SIG-M5 treated with dmso at 0.1 percent for 504 hours (cell line): ENCODE results near the gene EYA2.
"Not testable (repeated sequence)": the region's sequence is repeated elsewhere in the genome, so short reads cannot be mapped to it uniquely, and the experiment has no call there.

Experiments used
- DNase-seq: peaks from one replicate; lab custom pipeline; 2025; ENCODE audit not compliant: unreplicated experiment; lab: John Stamatoyannopoulos, UW

Gene EYA2

GRCh38 chr20:46929902-46930301 is 35.3 kb downstream of the EYA2 start:
- no peak for DNase-seq

DNA sequence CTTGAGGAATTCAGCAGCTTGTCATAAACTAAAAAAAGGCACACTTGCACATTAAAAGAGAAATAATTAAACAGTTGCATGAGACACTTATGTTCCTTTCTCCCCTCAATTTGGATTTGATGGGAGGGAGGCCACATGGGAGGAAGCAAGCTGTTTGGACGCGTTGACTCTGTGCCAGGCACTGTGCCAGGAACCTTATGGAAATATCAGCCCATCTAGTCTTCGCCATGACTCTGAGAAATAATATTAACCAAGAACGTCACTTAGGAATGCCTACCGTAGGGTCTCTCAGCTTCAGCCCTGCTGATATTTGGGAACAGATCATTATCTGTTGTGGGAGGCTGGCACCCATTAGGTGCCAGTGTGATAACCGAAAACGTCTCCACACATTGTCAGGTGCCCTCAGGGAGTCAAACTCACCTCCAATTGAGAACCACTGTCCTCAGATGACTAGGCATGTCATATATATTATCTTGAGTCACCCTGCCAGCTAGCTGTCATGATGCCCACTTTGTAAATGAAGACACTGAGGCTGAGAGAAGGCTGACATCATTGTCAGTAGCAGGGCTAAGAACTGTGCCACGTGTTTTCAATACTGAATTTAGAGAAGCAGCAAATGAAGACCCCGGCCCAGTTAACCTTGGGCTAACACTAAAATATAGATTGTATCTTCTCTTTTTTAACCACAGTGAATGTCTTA is 36.1 kb downstream of the EYA2 start:
- DNase-seq: no peak

DNA sequence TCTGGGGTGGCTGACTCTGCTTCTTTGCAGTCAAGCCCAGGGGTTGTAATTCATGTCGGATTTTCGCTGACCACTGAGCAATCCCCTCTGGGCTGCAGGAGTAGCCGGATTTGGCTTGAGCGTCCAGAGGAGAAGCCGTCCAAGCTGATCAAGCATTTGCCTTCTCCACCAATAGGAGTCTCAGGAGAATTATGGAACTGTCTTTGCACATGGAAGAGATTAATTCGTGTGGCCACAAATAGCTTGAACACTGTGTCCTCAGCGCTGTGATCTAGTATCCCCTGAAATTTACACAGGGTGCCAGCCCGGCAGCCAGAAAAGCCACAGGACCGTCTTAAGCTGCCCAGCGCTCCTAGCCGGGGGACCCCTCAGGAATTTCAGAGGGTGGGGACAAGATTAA is 37.1 kb downstream of the EYA2 start:
- no peak for DNase-seq

DNA sequence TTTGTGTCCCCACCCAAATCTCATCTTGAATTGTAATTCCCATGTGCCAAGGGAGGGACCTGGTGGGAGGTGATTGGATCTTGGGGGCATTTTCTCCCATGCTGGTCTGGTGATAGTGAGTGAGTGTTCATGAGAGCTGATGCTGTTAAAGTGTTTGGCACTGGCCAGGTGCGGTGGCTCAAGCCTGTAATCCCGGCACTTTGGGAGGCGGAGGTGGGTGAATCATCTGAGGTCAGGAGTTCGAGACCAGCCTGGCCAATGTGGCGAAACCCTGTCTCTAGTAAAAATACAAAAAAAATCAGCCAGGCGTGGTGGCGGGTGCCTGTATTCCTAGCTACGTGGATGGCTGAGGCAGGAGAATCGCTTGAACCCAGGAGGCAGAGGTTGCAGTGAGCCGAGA is 37.8 kb downstream of the EYA2 start:
- DNase-seq: not testable (repeated sequence)

DNA sequence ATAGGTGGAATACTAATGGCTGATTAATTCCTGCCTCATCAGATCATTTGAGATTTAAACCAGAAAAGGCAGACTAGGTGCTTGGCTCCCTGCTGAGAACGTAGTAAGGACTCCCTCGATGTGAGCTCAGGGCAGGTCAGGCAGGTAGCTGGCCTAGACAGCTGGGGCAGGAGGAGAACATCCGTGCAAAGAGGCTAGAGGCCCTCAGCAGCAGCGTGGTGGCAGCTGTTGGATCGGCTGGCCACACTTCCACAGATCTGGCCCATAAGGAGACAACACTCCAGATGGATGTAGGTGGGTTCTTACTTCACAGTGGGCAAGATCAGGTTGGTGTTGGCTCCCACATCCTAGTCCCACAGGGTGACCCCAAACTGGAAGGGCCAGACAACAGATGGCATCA is 38.5 kb downstream of the EYA2 start:
- DNase-seq: no peak

DNA sequence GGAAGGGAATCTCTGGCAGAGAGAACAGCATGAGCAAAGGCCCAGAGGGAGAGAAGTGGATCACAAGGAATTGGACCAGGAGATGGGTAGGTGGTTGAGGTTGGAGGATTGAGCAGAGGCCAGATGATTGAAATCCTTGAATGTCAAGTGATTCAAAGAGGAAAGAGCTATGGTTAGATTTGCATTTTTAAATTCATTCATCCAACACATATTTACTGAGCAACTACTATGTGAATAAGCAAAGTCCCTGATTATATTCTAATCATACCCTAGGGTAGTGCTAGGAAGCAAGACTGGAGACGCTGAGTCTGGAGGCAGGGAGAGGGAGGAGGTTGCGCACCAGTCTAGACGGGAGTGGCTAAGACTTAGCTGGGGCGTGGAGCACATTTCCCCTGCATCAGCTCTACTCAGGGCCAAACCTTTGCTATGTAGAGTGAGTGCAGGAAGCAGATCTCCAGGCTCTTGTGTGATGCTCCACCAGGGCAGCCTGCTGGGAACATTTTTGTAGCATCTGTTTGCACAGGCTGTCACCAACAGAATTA is 40.2 kb downstream of the EYA2 start:
- no peak for DNase-seq

DNA sequence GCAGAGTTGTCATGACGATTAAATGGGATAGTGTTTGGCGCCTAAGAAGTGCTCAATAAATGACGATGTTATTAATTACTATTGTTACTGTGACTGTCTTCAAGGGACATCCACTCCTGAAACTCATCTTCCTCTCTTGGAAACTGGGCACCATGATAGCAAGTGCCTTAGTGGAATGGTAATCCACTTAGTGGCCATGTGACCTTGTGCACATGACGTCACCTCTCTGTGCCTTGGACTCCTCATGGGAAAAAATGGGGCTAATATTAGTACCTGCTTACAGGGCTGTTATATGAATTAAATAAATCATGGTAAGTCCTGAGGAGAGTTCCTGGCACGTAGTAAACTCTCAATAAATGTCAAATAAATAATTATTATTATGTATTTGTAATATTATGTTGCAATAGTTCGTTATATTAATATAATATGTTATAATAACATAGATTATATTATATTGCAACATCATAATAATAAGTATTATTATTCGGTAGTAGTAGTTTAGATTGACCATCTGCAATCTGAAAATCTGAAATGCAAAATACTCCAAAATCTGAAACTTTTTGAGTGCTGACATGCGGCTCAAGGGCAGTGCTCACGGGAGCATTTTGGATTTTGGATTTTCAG is 40.9 kb downstream of the EYA2 start:
- DNase-seq: no peak

- DNase-seq: no peak
Observed at GRCh38 chr20:46936415-46937156, 41.9 kb downstream of the EYA2 start.

DNA sequence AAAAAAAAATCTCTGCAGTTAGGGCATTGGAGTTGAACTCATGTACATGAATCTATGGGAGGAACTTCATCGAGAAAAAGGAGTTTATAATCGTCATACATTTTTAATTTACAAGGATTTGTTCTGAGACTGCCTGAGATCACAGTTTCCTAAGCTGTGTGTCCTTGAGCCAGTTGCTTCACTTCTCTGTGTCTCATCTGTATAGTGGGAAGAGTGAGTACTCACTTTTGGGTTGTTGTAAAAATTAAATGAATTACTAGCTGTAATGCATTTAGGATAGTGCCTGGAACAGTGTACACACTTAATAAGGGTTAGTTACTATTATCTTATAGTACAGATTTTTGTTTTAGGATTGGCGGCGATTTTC is 42.5 kb downstream of the EYA2 start:
- no peak for DNase-seq

- no peak for DNase-seq
Observed at GRCh38 chr20:46937533-46938226, 43.0 kb downstream of the EYA2 start.

GRCh38 chr20:46938434-46938833 is 43.8 kb downstream of the EYA2 start:
- DNase-seq: no peak

DNA sequence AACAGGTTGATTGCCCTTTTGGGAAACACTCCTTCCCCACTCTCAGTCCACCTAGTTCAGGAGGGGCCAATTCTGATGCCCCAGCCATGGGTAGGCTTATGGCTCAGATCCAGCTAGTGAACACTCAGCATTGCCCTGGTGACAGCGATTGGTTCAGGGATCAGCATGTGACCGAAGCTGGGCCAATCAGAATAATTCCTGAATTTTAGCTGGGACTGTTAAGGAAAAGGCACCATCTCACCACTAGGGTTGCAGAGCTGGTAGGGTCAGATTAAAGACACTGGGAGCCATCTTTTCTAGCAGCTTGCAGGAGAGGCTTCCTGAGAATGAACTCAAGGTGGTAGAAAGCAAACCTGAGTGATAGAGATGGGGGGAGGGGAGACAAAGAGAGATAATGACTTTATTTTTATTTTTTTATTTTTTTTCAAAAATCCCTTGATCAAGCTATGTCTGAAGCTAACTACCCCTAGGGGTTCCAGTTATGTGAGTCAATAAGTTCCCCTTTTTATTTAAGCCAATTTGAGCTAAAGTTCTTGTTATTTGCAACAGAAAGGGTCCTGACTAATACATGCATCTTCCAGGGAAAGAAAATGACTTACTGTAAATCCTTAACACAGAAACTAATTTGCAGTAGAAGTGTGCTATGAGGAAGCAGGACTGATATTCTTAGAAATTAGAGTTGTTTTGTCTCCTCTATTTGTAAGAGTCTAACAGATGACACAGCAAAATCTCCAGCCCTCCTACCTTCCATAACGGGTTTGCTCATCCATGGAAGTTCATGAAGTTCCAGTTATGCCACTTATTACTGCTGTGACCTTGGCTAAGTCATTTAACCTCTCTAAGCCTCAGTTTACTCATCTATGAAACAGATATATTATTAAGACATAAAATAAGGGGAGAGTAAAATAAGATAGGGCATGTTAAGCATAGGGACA is 44.7 kb downstream of the EYA2 start:
- peak; percentile 13 for DNase-seq

DNA sequence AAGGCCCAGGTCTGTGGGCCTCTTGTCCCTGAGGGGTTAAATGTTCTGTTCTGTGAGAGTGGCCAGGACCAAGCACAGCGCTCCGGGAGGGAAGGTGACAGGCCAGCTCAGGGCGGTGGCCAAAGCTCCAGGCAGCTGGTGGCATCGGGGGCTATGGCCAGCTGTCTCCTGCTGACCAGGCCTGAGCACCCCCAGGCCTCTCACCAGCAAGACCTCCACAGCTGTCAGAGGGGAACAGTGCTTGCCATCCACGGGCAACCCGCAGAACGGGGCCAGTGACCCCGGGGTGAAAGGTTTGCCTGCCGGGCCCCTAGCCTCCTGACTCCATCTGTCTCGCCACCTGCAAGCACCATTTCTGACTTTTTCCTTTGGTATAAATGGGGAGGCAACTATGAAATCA is 46.0 kb downstream of the EYA2 start:
- DNase-seq: no peak

GRCh38 chr20:46941404-46941803 is 46.8 kb downstream of the EYA2 start:
- no peak for DNase-seq

DNA sequence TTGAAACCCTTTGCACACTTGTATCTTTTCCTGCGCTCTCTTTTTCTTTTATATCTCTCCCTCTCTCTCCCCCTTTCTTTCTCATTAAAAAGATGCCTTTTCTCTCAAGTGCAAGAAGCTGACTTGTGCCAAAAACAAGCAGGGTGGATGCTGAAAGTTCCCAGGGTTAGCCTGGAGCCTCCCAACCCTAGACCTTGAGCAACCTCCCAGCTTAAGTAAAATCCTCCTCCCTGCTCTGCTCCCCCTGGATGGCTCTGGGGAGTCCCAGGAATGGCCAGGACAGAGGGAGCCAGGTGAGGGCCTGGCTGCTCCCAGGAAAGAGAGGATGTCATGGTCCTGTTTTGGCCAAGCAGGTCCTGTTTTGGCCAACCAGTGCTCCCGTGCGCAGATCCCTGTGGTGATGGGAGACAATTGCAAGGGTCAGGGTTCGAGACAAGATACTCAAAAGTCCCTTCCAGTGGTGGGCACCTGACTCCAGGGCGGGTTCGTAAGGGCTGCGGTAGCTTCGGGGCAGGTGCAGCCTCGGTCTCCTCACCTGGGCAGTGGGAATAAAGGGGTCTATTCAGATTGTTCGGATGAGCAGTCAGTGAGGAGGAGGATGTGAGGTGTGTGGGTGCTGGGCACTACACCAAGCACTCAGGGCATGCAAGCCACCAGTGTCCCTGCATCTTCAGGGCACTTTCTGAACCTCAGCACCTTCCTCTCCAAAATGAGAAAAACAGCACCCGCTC is 49.4 kb downstream of the EYA2 start:
- DNase-seq: no peak

- DNase-seq: no peak
Observed at GRCh38 chr20:46945465-46945864, 50.8 kb downstream of the EYA2 start.

DNA sequence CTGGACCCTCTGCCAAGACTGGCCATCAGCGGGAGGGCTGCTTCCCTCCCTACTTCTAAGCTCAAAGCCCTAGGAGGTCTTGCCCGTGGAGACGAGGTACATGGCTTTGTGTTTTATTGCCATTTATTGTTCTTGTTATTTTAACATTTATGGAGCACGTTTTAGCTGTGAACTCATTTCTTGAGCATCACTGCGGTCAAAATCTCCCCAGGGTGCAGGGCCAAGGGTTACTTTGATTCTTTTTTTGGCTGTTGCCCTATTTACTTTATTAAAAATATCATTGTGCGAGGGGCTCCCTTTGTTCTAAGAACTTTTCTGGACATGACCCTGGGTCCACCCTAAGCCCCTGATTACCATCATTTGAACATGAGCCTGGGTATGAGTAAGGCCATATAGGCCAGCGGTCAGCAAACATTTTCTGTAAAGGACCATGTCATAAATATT is 51.6 kb downstream of the EYA2 start:
- no peak for DNase-seq

DNA sequence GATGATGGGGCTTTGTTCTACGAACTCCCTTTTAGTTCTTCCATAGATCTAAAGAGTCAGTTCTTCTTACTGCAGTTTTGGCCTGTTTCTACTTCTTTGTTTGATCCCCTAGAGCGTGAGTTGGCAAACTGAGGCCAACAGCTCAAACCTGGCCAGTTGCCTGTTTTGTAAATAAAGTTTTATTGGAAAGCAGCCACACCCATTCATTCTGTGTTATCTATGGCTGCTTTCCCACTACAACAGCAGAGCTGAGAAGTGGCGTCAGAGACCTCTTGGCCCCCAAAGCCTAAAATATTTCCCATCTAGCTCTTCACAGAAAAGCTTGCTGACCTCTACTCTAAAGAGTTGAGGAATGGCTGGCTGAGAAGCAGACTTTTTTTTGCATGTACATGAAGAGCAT is 52.2 kb downstream of the EYA2 start:
- DNase-seq: no peak

- DNase-seq: no peak
Observed at GRCh38 chr20:46948081-46948480, 53.4 kb downstream of the EYA2 start.

- DNase-seq: no peak
Observed at GRCh38 chr20:46951405-46951804, 56.8 kb downstream of the EYA2 start.
